ENCODE data around the gene LMAN1L. TPM values are rescaled to one million over a fixed set of nuclear protein-coding genes. Genes with fewer than 3 reads are reported as not detected.

Gene LMAN1L
- total RNA-seq, 1 experiment from 2014 or later, result not detected

- H3K27ac Mint-ChIP-seq, result peak overlapping the region in 1 of 3 experiments; percentile 25; a peak in 2 of 7 replicates
Measured at GRCh38 chr15:74775132-74775562, 37.5 kb upstream of the LMAN1L start.

More at GRCh38 chr15:74775132-74775562, 37.5 kb upstream of the LMAN1L start:
- Histone ChIP-seq H2BK12ac (ENCODE audit: insufficient read length, low read depth, low read length) (no peak overlapping the region), H3T11ph (ENCODE audit: low read length) (no peak overlapping the region), H3K27me3 (ENCODE audit: insufficient read depth, low read length) (no peaks in the 10 kb centered on the region; the same call in 1 of the 2 replicates), H4K8ac (replicated peaks; ENCODE audit: insufficient read length, low read depth, low read length) (no peak overlapping the region), H3K79me1 (ENCODE audit: insufficient read depth, low read depth, low read length, poor library complexity, severe bottlenecking) (no peaks in the 10 kb centered on the region), H3K9ac (ENCODE audit: extremely low read depth, insufficient read length, low read length) (no peak overlapping the region), H4K5ac (ENCODE audit: insufficient read length, low read depth, low read length) (no peak overlapping the region), H4K91ac (ENCODE audit: insufficient read length, low read depth, low read length) (no peak overlapping the region), H2BK5ac (ENCODE audit: insufficient read length, low read length) (no peak overlapping the region), H3K9me3 (ENCODE audit: control insufficient read depth, low read depth, low read length) (no peaks in the 10 kb centered on the region), H2AFZ (ENCODE audit: low read length) (no peak overlapping the region), H2BK120ac (ENCODE audit: low read depth, low read length, poor library complexity, severe bottlenecking) (no peak overlapping the region), H3K23ac (ENCODE audit: insufficient read length, low read depth, low read length) (no peak overlapping the region), H3K18ac (ENCODE audit: insufficient read length, low read depth, low read length) (no peak overlapping the region), H3K27ac (ENCODE audit: insufficient read length, low read depth, low read length) (no peak overlapping the region), H2BK15ac (ENCODE audit: low read depth, low read length) (no peak overlapping the region), H2BK20ac (ENCODE audit: low read depth, low read length, poor library complexity, severe bottlenecking) (no peak overlapping the region), H3K23me2 (ENCODE audit: insufficient read length, low read depth, low read length, poor library complexity, severe bottlenecking) (no peaks in the 10 kb centered on the region), H3K56ac (ENCODE audit: insufficient read length, low read depth, low read length) (no peak overlapping the region), H3K79me2 (ENCODE audit: insufficient read depth, low read length) (no peaks in the 10 kb centered on the region), H4K20me1 (ENCODE audit: control insufficient read depth, insufficient read depth, insufficient read length) (no peaks in the 10 kb centered on the region), H3K4me1 (ENCODE audit: insufficient read depth, low read length) (no peaks in the 10 kb centered on the region), H3K4ac (ENCODE audit: low read depth, low read length) (no peak overlapping the region), H3K4me2 (ENCODE audit: insufficient read depth, insufficient read length, low read length) (no peak overlapping the region), H2AK5ac (ENCODE audit: insufficient read length, low read length) (no peak overlapping the region), H3K14ac (ENCODE audit: insufficient read depth, low read length) (no peak overlapping the region)
- no peaks in the 10 kb centered on the region for H3K36me3 Mint-ChIP-seq (ENCODE audit: insufficient read depth in 1 of 3, low read depth in 3 of 3)
- H3K4me3 Mint-ChIP-seq, result no peak overlapping the region
- TF ChIP-seq, protein P1, sequence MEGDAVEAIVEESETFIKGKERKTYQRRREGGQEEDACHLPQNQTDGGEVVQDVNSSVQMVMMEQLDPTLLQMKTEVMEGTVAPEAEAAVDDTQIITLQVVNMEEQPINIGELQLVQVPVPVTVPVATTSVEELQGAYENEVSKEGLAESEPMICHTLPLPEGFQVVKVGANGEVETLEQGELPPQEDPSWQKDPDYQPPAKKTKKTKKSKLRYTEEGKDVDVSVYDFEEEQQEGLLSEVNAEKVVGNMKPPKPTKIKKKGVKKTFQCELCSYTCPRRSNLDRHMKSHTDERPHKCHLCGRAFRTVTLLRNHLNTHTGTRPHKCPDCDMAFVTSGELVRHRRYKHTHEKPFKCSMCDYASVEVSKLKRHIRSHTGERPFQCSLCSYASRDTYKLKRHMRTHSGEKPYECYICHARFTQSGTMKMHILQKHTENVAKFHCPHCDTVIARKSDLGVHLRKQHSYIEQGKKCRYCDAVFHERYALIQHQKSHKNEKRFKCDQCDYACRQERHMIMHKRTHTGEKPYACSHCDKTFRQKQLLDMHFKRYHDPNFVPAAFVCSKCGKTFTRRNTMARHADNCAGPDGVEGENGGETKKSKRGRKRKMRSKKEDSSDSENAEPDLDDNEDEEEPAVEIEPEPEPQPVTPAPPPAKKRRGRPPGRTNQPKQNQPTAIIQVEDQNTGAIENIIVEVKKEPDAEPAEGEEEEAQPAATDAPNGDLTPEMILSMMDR (conservative IDR thresholded peaks at IDR 0.05), result no peak
- H3K27me3 Mint-ChIP-seq (ENCODE audit: low read depth), result peaks cover 57% of the 10 kb centered on the region
- WGBS (ENCODE audit: extremely low coverage, insufficient read length, low lambda C conversion rate), result no CpG with 5 or more reads among the region's 5 CpGs
- H3K9me3 Mint-ChIP-seq, result no peaks in the 10 kb centered on the region
- no peak for DNase-seq
- peaks cover 38 to 54% of the 10 kb centered on the region in 2 experiments for H3K4me1 Mint-ChIP-seq

All from H9 (cell line).